Uterus (tissue), 4 donors: ENCODE results near the gene TMEM218. TPM values are rescaled to one million over a fixed set of nuclear protein-coding genes. Genes with fewer than 3 reads are reported as not detected.
A peak's percentile ranks its signal among the peaks of the same experiment; 100 is the strongest.

Experiments used
- DNase-seq, 2 donors: peaks; one replicate each; pipeline ENCODE4 v3.0.0-alpha.2; 2019 to 2020
- H3K27ac ChIP-seq, 2 donors: fragments of 200-600 bp; sonication (generic); 1 replicate in 1 of 2; 2 replicates in 1 of 2; pipeline ENCODE4 v1.5.1; 2016 to 2018
- H3K27me3 ChIP-seq, 2 donors: fragments of 200-600 bp; sonication (generic); one replicate each; pipeline ENCODE4 v1.5.1; 2018 to 2019; ENCODE audit warnings: control low read depth in 1 of 2
- H3K36me3 ChIP-seq, 2 donors: fragments of 200-600 bp; sonication (generic); one replicate each; pipeline ENCODE4 v1.5.1; 2019; ENCODE audit warnings: control low read depth in 1 of 2
- H3K4me1 ChIP-seq, 2 donors: fragments of 200-600 bp; sonication (generic); one replicate each; pipeline ENCODE4 v1.5.1; 2018 to 2019; ENCODE audit warnings: control low read depth in 1 of 2
- H3K4me3 ChIP-seq, 2 donors: fragments of 200-600 bp; sonication (generic); 1 replicate in 1 of 2; 2 replicates in 1 of 2; pipeline ENCODE4 v1.5.1; 2018 to 2019; ENCODE audit warnings: mild to moderate bottlenecking in 1 of 2
- H3K9me3 ChIP-seq, 2 donors: fragments of 200-600 bp; sonication (generic); one replicate each; pipeline ENCODE4 v1.5.1; 2019; ENCODE audit warnings: control low read depth in 1 of 2
- POLR2A ChIP-seq, 2 donors: fragments of 450-650 bp; IDR thresholded peaks; one replicate each; pipeline ENCODE4 v1.6.1; 2016; ENCODE audit warnings: antibody characterized with exemption in 2 of 2, mild to moderate bottlenecking in 1 of 2, moderate library complexity in 1 of 2
- intact Hi-C: fragments of 100-400 bp; cut with DNase I; formaldehyde crosslinking; loops from one replicate; pipeline ENCODE4 v1.15.1; 2023; ENCODE audit warnings: low total_unique reads
- total RNA-seq, 4 donors: library from RNA; depleted of rRNA in 3 of 4; stranded (reverse); fragments of >200 nt in 3 of 4; gene quantifications; one replicate each; pipeline versions ENCODE4 v1.1.0 to v1.2.4, GENCODE V29; 2014 to 2023
- TF ChIP-seq, protein P1 (sequence below), 4 experiments: fragments of 200-600 bp in 2 of 4; fragments of 450-650 bp in 2 of 4; sonication (generic) in 2 of 4; IDR thresholded peaks; one replicate each; pipeline ENCODE4 v1.5.1; 2016 to 2019; ENCODE audit warnings: antibody characterized with exemption in 4 of 4, mild to moderate bottlenecking in 2 of 4, moderate library complexity in 1 of 4
- donor health status: DM: yes; HTN: yes; CAD: no.

Gene TMEM218
- total RNA-seq, 4 donors from 2014 or later = 3.2 to 45.9 (median 12.0) TPM

DNA sequence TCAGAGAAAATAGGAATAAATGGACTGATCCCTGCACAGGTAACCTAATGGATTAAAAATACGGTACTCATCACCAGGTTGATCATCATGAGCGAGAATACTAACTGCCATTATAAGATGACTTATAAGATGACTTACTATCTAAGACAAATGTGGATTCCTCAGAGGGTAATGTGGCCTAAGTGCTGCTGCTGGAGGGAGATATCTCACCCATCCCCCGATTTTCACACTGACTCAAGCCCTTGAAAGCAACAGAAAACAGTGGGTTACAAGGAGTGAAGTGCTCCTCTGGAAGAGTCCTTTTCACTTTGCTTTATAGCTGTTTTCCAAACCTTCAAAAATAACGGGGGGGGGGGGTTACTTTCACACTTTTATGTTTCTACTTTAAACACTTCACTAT, 920 bp downstream of the TMEM218 start:
- TF ChIP-seq, protein P1, sequence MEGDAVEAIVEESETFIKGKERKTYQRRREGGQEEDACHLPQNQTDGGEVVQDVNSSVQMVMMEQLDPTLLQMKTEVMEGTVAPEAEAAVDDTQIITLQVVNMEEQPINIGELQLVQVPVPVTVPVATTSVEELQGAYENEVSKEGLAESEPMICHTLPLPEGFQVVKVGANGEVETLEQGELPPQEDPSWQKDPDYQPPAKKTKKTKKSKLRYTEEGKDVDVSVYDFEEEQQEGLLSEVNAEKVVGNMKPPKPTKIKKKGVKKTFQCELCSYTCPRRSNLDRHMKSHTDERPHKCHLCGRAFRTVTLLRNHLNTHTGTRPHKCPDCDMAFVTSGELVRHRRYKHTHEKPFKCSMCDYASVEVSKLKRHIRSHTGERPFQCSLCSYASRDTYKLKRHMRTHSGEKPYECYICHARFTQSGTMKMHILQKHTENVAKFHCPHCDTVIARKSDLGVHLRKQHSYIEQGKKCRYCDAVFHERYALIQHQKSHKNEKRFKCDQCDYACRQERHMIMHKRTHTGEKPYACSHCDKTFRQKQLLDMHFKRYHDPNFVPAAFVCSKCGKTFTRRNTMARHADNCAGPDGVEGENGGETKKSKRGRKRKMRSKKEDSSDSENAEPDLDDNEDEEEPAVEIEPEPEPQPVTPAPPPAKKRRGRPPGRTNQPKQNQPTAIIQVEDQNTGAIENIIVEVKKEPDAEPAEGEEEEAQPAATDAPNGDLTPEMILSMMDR (IDR thresholded peaks at IDR 0.05) = no peak
- TF ChIP-seq POLR2A (IDR thresholded peaks at IDR 0.05) = no peak
- DNase-seq = no peak
- no peak overlapping the region for H3K27ac ChIP-seq

DNA sequence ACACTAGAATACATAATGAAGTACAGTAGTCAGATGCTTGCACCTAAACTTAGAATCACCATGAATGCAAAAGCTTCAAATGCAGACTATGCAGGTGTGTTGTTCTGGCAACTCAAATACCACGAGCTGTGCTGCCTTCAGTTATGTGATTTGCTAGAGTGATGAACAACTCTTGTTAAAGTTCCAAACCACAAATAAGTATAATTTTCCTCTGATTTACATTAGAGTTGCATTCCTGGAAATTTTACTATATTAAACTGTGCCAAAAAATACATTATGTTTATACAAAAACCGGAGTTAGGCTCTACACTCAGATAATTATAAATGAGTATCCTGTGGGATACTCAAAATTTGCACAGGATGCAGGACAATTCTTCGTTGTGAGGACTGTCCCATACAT, 3.0 kb downstream of the TMEM218 start:
- Histone ChIP-seq H3K4me1 (no peaks in the 10 kb centered on the region), H3K27ac (no peak overlapping the region), H3K9me3 (no peaks in the 10 kb centered on the region), H3K36me3 (no peaks in the 10 kb centered on the region), H3K27me3 (no peaks in the 10 kb centered on the region), H3K4me3 (no peak overlapping the region)
- DNase-seq = no peak
- intact Hi-C loops = no loop called here
- TF ChIP-seq, protein P1 (IDR thresholded peaks at IDR 0.05) = no peak

More for the DNA sequence above, 920 bp downstream of the TMEM218 start:
- Histone ChIP-seq H3K36me3 (no peaks in the 10 kb centered on the region), H3K4me1 (no peaks in the 10 kb centered on the region), H3K9me3 (no peaks in the 10 kb centered on the region), H3K27me3 (no peaks in the 10 kb centered on the region), H3K4me3 (peak overlapping the region; percentile 59 to 77)
- intact Hi-C loops = no loop called here

DNA sequence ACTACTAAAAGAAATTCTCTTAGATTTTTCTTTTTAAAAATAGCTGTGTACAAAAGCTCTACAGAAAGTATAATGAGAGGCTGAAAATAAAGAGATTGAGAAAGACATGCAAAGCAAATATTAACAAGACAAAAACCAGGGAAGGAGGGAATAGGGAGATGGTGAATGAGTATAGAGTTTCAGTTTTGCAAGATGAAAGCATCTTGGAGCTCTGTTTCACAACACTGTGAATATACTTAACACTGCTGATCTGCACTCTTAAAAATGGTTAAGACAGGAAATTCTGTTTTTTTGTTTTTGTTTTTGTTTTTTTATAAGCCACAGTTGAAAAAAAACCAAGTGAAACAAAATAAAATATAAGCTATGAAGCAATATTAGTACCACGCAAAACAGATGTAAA, 5.5 kb downstream of the TMEM218 start:
- TF ChIP-seq, protein P1 (IDR thresholded peaks at IDR 0.05) = no peak
- TF ChIP-seq POLR2A (IDR thresholded peaks at IDR 0.05) = no peak
- intact Hi-C loops = no loop called here
- H3K27me3 ChIP-seq = no peaks in the 10 kb centered on the region
- H3K9me3 ChIP-seq = no peaks in the 10 kb centered on the region
- no peak overlapping the region for H3K27ac ChIP-seq
- no peaks in the 10 kb centered on the region for H3K4me1 ChIP-seq
- no peaks in the 10 kb centered on the region for H3K36me3 ChIP-seq
- DNase-seq = no peak
- H3K4me3 ChIP-seq = no peak overlapping the region

DNA sequence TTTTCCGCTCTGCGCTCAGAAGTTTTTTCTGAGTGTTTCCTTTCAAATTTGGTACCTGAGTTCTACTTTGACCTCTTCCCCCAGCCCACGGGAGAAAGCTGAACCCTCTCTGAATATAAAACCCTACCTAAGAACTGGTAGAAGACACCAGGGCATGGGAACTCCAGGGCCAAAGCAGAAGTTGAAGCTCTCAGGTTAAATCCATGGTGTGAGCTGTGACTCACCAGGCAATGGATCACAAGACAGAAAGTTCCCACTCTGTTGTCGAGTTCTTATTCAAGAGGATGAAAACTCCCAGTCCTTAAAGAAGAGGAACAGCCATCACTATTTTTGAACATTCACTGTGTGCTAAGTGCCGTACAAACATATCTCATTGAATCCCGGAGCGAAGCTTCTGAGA, 8.9 kb downstream of the TMEM218 start:
- Histone ChIP-seq H3K4me1 (no peaks in the 10 kb centered on the region), H3K36me3 (no peaks in the 10 kb centered on the region), H3K27ac (no peak overlapping the region), H3K27me3 (no peaks in the 10 kb centered on the region), H3K4me3 (no peak overlapping the region), H3K9me3 (no peaks in the 10 kb centered on the region)
- intact Hi-C loops = no loop called here
- no peak for DNase-seq
- no peak for TF ChIP-seq POLR2A (IDR thresholded peaks at IDR 0.05)
- TF ChIP-seq, protein P1 (IDR thresholded peaks at IDR 0.05) = no peak

DNA sequence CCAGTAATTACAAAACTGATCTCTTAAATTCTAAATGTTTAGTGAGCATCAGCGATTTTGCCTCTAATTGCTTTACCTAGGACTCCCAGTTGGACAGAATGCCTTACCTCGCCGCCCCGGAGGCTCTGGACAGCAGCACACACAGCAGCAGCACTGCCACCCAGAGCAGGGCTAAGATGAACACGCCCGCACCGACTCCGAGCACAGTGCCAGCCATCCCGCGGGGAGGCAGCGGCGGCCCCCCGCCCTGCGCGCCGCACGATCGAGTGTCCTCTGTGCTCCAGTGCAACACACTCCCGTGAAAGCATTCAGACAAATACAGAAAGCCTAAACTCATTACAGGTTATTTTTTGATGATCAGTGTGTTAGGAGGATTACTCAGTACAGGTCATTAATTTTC, 9.4 kb downstream of the TMEM218 start:
- no peaks in the 10 kb centered on the region for H3K9me3 ChIP-seq
- no peak overlapping the region for H3K4me3 ChIP-seq
- intact Hi-C loops = no loop called here
- no peak for TF ChIP-seq POLR2A (IDR thresholded peaks at IDR 0.05)
- TF ChIP-seq, protein P1 (IDR thresholded peaks at IDR 0.05) = no peak
- no peaks in the 10 kb centered on the region for H3K4me1 ChIP-seq
- H3K36me3 ChIP-seq = no peaks in the 10 kb centered on the region
- H3K27me3 ChIP-seq = no peaks in the 10 kb centered on the region
- no peak for DNase-seq
- H3K27ac ChIP-seq = peak overlapping the region in 1 of 2 donors; percentile 24
